NT2/D1 (cell line): ENCODE measurements around the gene TMEM45A.

Experiments used
- DNase-seq: peaks from one replicate; pipeline ENCODE4 v3.0.0-alpha.2; 2011; ENCODE audit warnings: low read depth, low spot score
- H3K27me3 ChIP-seq: 2 replicates; pipeline ENCODE4 v1.6.0; 2011; ENCODE audit warnings: mild to moderate bottlenecking; ENCODE audit not compliant: insufficient read length, insufficient read depth
- H3K36me3 ChIP-seq: 2 replicates; pipeline ENCODE4 v1.6.1; 2011; ENCODE audit warnings: mild to moderate bottlenecking, low read length, mixed read lengths; ENCODE audit not compliant: insufficient read depth, insufficient read length
- H3K4me1 ChIP-seq: 2 replicates; pipeline ENCODE4 v1.5.1; 2011; ENCODE audit not compliant: insufficient read depth, insufficient read length
- H3K4me3 ChIP-seq: 2 replicates; pipeline ENCODE4 v1.5.1; 2011; ENCODE audit warnings: low read depth; ENCODE audit not compliant: insufficient read length
- H3K9ac ChIP-seq: 2 replicates; pipeline ENCODE4 v1.6.0; 2011; ENCODE audit warnings: low read depth; ENCODE audit not compliant: insufficient read length
- H3K9me3 ChIP-seq: 2 replicates; pipeline ENCODE4 v1.5.1; 2011; ENCODE audit warnings: mild to moderate bottlenecking, low read length; ENCODE audit not compliant: insufficient read depth
- SUZ12 ChIP-seq: IDR thresholded peaks from 2 replicates; pipeline ENCODE4 v1.6.1; 2011; ENCODE audit not compliant: insufficient read length, insufficient read depth; ENCODE audit errors: extremely low read depth
- YY1 ChIP-seq: IDR thresholded peaks from 2 replicates; pipeline ENCODE4 v1.6.1; 2011; ENCODE audit not compliant: insufficient read length, insufficient read depth
- ZNF274 ChIP-seq: IDR thresholded peaks from 2 replicates; pipeline ENCODE4 v1.6.1; 2011; ENCODE audit warnings: mild to moderate bottlenecking, low read depth, low read length

TMEM45A gene

DNA sequence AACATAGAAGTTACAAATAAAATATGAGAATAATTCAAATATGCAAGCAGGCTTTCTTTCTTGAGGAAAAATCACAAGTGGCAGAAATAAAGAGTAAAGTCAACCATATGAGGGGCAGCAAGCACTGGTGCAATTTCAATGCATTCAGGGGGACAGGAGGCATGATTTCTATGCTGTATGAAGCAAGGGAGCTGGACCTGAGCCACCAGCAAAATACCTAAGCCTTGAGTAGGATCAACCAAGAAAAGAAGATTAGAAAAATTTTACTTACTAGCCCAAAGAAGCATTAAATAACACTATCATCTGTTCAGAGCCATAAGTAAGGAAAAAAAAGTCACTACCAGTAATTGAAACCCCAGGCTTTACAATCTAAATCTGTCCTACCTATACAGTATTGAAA is 123.3 kb downstream of the TMEM45A start:
- no peaks in the 10 kb centered on the region for H3K9me3 ChIP-seq
- H3K4me3 ChIP-seq, result no peak overlapping the region
- no peaks in the 10 kb centered on the region for H3K4me1 ChIP-seq
- H3K27me3 ChIP-seq, result no peaks in the 10 kb centered on the region
- no peak overlapping the region for H3K9ac ChIP-seq
- no peaks in the 10 kb centered on the region for H3K36me3 ChIP-seq
- DNase-seq, result no peak
- TF ChIP-seq SUZ12 (no peak), YY1 (no peak), ZNF274 (no peak)

DNA sequence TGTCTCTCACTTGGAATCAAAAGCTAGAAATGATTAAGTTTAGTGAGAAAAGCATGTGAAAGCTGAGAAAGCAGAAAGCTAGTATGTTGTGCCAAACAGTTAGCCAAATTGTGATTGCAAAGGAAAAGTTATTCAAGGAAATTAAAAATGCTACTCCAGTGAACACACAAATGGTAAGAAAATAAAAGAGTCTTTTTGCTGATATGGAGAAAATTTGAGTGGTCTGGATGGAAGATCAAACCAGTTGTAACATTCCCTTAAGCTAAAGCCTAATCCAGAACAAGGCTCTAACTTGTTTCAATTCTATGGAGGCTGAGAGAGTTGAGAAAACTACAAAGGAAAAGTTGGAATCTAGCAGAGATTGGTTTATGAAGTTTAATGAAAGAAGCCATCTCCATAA is 128.8 kb downstream of the TMEM45A start:
- no peak overlapping the region for H3K4me3 ChIP-seq

More for the DNA sequence above, 128.8 kb downstream of the TMEM45A start:
- no peak overlapping the region for H3K9ac ChIP-seq
- H3K27me3 ChIP-seq, result no peaks in the 10 kb centered on the region
- H3K36me3 ChIP-seq, result no peaks in the 10 kb centered on the region
- DNase-seq, result no peak
- no peaks in the 10 kb centered on the region for H3K4me1 ChIP-seq
- TF ChIP-seq ZNF274, result no peak
- no peak for TF ChIP-seq SUZ12
- H3K9me3 ChIP-seq, result no peaks in the 10 kb centered on the region
